ENCODE data around the gene RASD1. TPM values are rescaled to one million over a fixed set of nuclear protein-coding genes. Genes with fewer than 3 reads are reported as not detected.

The RASD1 gene
- total RNA-seq, 1 experiment from 2014 or later, result 59.0 TPM

DNA sequence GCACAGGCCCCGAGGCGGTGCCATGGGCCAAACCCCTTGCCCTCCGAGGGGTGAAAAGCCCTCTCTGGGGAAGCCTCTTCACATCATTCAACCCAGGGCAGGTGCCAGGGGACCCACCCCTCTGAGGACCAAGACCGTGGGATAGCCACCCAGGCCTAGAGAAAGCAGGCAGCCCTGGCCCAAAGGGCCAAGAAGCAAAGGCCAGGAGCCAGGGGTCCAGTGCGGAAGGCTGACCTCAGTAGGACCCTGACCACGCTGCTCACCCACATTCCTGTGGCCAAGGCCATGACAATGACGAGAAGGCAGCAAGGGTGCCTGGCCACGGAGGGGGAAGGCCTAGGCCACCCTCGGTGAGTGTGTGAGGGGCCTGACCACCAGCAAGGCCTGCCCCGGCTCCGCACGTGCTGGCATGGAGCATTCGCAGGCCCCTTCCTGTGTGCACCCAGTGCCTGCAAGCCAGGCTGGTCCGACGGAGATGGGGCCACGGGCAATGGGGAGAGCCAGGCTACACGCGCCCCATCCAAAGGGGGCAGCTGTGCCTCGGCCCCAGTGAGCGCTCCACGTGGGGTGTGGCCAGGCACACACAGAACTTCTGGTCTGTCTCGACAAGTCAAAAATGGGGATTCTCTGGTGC, 24.5 kb upstream of the RASD1 start:
- H4K20me1 ChIP-seq (ENCODE audit: low read length), result no peaks in the 10 kb centered on the region

DNA sequence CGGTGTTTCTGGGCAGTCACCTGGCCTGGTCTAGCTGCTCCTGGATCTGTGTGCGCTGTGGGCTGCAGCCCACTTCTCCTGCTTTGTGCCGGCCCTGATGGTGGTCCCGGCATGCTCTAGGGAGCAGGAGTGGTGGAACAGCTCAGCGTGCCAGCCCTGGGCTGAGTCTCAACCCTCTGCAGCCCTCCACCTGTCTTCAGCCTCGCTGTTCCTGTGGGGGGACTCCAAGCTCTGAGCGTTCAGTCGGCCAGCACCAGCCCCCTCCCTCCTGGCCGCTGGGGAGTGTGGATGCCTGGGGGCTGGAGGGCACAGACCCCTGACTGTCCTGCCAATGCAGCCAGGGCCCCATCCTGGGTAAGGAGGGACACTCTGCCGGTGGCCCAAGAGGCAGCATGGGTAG, 23.7 kb upstream of the RASD1 start:
- Histone ChIP-seq H3K9me2 (replicated peaks; ENCODE audit: low read length) (no peaks in the 10 kb centered on the region), H3F3A (ENCODE audit: low read length, unreplicated experiment) (no peaks in the 10 kb centered on the region), H3K4me3 (ENCODE audit: low read length) (no peak overlapping the region), H3K36me3 (ENCODE audit: low read depth, low read length) (no peaks in the 10 kb centered on the region), H3K79me2 (ENCODE audit: low read length) (no peaks in the 10 kb centered on the region), H3K9ac (ENCODE audit: low read length) (no peak overlapping the region), H4K20me1 (ENCODE audit: low read length) (no peaks in the 10 kb centered on the region), H3K9me3 (ENCODE audit: low read length) (no peaks in the 10 kb centered on the region), H3K4me2 (ENCODE audit: low read length) (no peak overlapping the region), H2AFZ (ENCODE audit: low read length) (no peak overlapping the region), H3K27me3 (ENCODE audit: low read length) (no peaks in the 10 kb centered on the region), H3K27ac (ENCODE audit: low read length) (no peak overlapping the region), H3K4me1 (ENCODE audit: insufficient read depth, low read length) (no peaks in the 10 kb centered on the region)
- DNase-seq, result no peak
- intact Hi-C loops (cut with micrococcal nuclease), result no loop called here
- ATAC-seq, result no peak
- BruUV-seq (replicated peaks), result no TSS peak
- TF ChIP-seq EZH2 (IDR thresholded peaks at IDR 0.05; ENCODE audit: low read length, unreplicated experiment), result no peak
- ChIA-PET POLR2A (ENCODE audit: unreplicated experiment) (no interaction called here), CTCF (no interaction called here)

More for the DNA sequence above, 24.5 kb upstream of the RASD1 start:
- H3F3A ChIP-seq (ENCODE audit: low read length, unreplicated experiment), result no peaks in the 10 kb centered on the region
- no peaks in the 10 kb centered on the region for H3K36me3 ChIP-seq (ENCODE audit: low read depth, low read length)
- POLR2A ChIA-PET (ENCODE audit: unreplicated experiment), result no interaction called here
- no peaks in the 10 kb centered on the region for H3K9me2 ChIP-seq (replicated peaks; ENCODE audit: low read length)
- no peaks in the 10 kb centered on the region for H3K9me3 ChIP-seq (ENCODE audit: low read length)
- H3K27ac ChIP-seq (ENCODE audit: low read length), result no peak overlapping the region
- intact Hi-C loops (cut with micrococcal nuclease), result no loop called here
- ATAC-seq (no peak), DNase-seq (no peak)
- CTCF ChIA-PET, result no interaction called here
- H3K79me2 ChIP-seq (ENCODE audit: low read length), result no peaks in the 10 kb centered on the region
- no peaks in the 10 kb centered on the region for H3K27me3 ChIP-seq (ENCODE audit: low read length)
- TF ChIP-seq, protein P1, sequence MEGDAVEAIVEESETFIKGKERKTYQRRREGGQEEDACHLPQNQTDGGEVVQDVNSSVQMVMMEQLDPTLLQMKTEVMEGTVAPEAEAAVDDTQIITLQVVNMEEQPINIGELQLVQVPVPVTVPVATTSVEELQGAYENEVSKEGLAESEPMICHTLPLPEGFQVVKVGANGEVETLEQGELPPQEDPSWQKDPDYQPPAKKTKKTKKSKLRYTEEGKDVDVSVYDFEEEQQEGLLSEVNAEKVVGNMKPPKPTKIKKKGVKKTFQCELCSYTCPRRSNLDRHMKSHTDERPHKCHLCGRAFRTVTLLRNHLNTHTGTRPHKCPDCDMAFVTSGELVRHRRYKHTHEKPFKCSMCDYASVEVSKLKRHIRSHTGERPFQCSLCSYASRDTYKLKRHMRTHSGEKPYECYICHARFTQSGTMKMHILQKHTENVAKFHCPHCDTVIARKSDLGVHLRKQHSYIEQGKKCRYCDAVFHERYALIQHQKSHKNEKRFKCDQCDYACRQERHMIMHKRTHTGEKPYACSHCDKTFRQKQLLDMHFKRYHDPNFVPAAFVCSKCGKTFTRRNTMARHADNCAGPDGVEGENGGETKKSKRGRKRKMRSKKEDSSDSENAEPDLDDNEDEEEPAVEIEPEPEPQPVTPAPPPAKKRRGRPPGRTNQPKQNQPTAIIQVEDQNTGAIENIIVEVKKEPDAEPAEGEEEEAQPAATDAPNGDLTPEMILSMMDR (conservative IDR thresholded peaks at IDR 0.05; ENCODE audit: low read depth, low read length), result no peak
- TF ChIP-seq EZH2 (IDR thresholded peaks at IDR 0.05; ENCODE audit: low read length, unreplicated experiment), result no peak
- TF ChIP-seq EZH2phosphoT487 (IDR thresholded peaks at IDR 0.05; ENCODE audit: borderline replicate concordance, low read length), result no peak
- H3K4me2 ChIP-seq (ENCODE audit: low read length), result no peak overlapping the region
- no peak overlapping the region for H2AFZ ChIP-seq (ENCODE audit: low read length)
- no peak overlapping the region for H3K4me3 ChIP-seq (ENCODE audit: low read length)
- no peak overlapping the region for H3K9ac ChIP-seq (ENCODE audit: low read length)
- BruUV-seq (replicated peaks), result no TSS peak
- H3K4me1 ChIP-seq (ENCODE audit: insufficient read depth, low read length), result no peaks in the 10 kb centered on the region

DNA sequence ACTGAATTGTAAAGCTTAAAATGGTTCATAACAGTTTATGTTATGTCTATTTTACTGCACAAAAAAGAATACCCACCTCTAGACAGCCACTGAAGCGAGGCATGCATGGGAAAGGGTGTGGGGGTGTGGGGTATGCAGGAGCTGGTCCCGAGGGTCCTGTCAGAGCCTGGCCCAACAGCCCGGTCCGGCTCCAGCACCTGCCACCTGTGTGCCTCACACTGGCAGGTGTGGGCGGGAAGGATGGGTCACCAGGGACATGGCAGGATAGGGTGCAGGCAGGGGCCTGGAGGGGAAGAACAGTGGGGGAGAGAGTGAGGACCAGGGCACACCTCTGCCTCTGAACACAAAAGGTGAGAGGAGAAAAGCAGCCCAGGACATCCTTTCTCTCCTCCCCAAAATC, 22.8 kb upstream of the RASD1 start:
- Histone ChIP-seq H3K4me1 (ENCODE audit: insufficient read depth, low read length) (no peaks in the 10 kb centered on the region), H4K20me1 (ENCODE audit: low read length) (no peaks in the 10 kb centered on the region), H3K27ac (ENCODE audit: low read length) (no peak overlapping the region), H3K27me3 (ENCODE audit: low read length) (no peaks in the 10 kb centered on the region), H3K9ac (ENCODE audit: low read length) (no peak overlapping the region), H3K9me2 (replicated peaks; ENCODE audit: low read length) (no peaks in the 10 kb centered on the region), H3K79me2 (ENCODE audit: low read length) (no peaks in the 10 kb centered on the region), H3F3A (ENCODE audit: low read length, unreplicated experiment) (no peaks in the 10 kb centered on the region), H3K9me3 (ENCODE audit: low read length) (no peaks in the 10 kb centered on the region), H3K4me3 (ENCODE audit: low read length) (no peak overlapping the region), H3K36me3 (ENCODE audit: low read depth, low read length) (no peaks in the 10 kb centered on the region), H3K4me2 (ENCODE audit: low read length) (no peak overlapping the region), H2AFZ (ENCODE audit: low read length) (no peak overlapping the region)
- DNase-seq (no peak), ATAC-seq (no peak)
- ChIA-PET POLR2A (ENCODE audit: unreplicated experiment) (no interaction called here), CTCF (no interaction called here)
- BruUV-seq (replicated peaks), result no TSS peak
- intact Hi-C loops (cut with micrococcal nuclease), result no loop called here
- TF ChIP-seq EZH2phosphoT487 (IDR thresholded peaks at IDR 0.05; ENCODE audit: borderline replicate concordance, low read length) (no peak), EZH2 (IDR thresholded peaks at IDR 0.05; ENCODE audit: low read length, unreplicated experiment) (no peak)

DNA sequence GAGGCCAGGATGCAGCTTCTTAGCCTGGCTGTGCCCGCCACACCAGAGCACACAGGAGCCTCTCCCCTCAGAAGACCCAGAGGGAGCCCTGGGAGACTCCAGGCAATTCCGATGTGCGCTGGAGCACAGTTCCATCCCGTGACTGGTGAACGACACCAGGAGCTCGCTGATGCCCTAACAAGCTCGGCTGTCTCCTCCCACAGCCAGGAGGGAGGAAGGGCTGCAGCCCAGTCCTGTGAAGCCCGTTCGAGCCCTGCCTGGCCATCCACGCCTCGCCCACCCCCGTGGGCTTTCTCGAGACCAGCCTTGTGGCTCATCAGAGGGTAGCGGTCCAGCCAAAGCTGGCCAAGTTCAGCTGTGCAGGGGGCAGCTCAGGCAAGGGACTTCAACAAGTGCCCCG, 21.8 kb upstream of the RASD1 start:
- H3F3A ChIP-seq (ENCODE audit: low read length, unreplicated experiment), result no peaks in the 10 kb centered on the region
- BruUV-seq (replicated peaks), result no TSS peak
- H3K79me2 ChIP-seq (ENCODE audit: low read length), result no peaks in the 10 kb centered on the region
- TF ChIP-seq EZH2phosphoT487 (IDR thresholded peaks at IDR 0.05; ENCODE audit: borderline replicate concordance, low read length), result no peak
- TF ChIP-seq EZH2 (IDR thresholded peaks at IDR 0.05; ENCODE audit: low read length, unreplicated experiment), result no peak
- TF ChIP-seq, protein P1 (conservative IDR thresholded peaks at IDR 0.05; ENCODE audit: low read depth, low read length), result no peak
- H3K4me1 ChIP-seq (ENCODE audit: insufficient read depth, low read length), result peaks cover under 1% of the 10 kb centered on the region; the same call in 1 of the 2 replicates
- ChIA-PET POLR2A (ENCODE audit: unreplicated experiment) (no interaction called here), CTCF (no interaction called here)
- H3K9me2 ChIP-seq (replicated peaks; ENCODE audit: low read length), result no peaks in the 10 kb centered on the region
- intact Hi-C loops (cut with micrococcal nuclease), result no loop called here
- no peak overlapping the region for H3K27ac ChIP-seq (ENCODE audit: low read length)
- H4K20me1 ChIP-seq (ENCODE audit: low read length), result no peaks in the 10 kb centered on the region
- no peaks in the 10 kb centered on the region for H3K9me3 ChIP-seq (ENCODE audit: low read length)
- no peaks in the 10 kb centered on the region for H3K36me3 ChIP-seq (ENCODE audit: low read depth, low read length)
- H2AFZ ChIP-seq (ENCODE audit: low read length), result no peak overlapping the region
- DNase-seq (no peak), ATAC-seq (no peak)
- H3K27me3 ChIP-seq (ENCODE audit: low read length), result no peaks in the 10 kb centered on the region
- H3K9ac ChIP-seq (ENCODE audit: low read length), result no peak overlapping the region
- H3K4me2 ChIP-seq (ENCODE audit: low read length), result no peak overlapping the region
- H3K4me3 ChIP-seq (ENCODE audit: low read length), result no peak overlapping the region
